Measurements from ENCODE around the gene ZNF14.
A peak's percentile ranks its signal among the peaks of the same experiment; 100 is the strongest.
"Not testable (repeated sequence)": the region's sequence is repeated elsewhere in the genome, so short reads cannot be mapped to it uniquely, and the experiment has no call there.

ZNF14 gene

DNA sequence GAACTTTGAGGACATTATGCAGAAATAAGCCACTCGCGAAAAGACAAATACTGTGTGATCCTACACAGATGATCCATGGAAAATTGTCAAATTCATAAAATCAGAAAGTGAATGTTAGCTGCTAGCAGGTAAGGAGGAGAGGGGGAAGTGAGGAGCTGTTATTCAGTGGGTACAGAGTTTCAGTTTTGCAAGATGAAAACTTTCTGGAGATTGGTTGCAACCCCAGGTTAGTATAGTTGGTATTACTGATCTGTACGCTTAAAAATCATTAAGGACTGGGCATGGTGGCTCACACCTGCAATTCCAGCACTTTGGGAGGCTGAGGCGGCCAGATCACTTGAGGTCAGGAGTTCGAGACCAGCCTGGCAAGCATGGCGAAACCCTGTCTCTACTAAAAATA lies 46.3 kb downstream of the ZNF14 start:
- DNase-seq: no peak

DNA sequence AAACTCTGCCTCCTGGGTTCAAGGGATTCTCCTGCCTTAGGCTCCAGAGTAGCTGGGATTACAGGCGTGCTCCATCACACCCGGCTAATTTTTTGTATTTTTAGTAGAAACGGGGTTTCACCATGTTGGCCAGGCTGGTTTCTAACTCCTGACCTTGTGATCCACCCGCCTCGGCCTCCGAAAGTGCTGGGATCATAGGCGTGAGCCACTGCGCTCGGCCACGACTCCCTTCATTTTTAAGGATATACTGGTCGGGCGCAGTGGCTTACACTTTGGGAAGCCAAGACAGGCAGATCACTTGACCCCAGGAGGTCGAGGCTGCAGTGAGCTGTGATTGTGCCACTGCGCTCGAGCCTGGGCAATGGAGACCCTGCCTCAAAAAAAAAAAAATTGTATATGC lies 46.8 kb downstream of the ZNF14 start:
- DNase-seq: not testable (repeated sequence)

DNA sequence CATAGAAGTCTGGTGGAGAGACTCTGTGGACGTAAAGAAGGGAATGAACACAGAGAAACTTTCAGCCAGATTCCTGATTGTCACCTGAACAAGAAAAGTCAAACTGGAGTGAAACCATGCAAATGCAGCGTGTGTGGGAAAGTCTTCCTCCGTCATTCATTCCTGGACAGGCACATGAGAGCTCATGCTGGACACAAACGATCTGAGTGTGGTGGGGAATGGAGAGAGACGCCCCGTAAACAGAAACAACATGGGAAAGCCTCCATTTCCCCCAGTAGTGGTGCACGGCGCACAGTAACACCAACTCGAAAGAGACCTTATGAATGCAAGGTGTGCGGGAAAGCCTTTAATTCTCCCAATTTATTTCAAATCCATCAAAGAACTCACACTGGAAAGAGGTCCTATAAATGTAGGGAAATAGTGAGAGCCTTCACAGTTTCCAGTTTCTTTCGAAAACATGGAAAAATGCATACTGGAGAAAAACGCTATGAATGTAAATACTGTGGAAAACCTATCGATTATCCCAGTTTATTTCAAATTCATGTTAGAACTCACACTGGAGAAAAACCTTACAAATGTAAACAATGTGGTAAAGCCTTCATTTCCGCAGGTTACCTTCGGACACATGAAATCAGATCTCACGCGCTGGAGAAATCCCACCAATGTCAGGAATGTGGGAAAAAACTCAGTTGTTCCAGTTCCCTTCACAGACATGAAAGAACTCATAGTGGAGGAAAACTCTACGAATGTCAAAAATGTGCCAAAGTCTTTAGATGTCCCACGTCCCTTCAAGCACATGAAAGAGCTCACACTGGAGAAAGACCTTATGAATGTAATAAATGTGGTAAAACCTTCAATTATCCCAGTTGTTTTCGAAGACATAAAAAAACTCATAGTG lies 53.5 kb downstream of the ZNF14 start:
- peak; percentile 18 for DNase-seq

DNA sequence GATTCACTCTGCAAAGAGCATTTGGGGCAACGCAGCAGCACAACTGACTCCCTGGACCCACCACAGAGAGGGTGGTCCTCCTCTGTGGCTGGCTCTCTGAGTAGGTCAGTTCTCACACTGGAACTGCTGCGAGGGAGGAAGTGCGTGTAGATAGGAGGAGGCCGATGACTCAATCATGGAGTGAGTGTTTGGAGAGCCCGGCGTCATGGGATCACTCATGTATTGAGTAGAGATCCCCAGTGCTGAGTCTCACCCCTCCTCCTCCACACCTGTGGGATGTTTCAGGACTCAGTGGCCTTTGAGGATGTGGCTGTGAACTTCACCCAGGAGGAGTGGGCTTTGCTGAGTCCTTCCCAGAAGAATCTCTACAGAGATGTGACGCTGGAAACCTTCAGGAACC lies 55.3 kb downstream of the ZNF14 start:
- peak; percentile 5 for DNase-seq

DNA sequence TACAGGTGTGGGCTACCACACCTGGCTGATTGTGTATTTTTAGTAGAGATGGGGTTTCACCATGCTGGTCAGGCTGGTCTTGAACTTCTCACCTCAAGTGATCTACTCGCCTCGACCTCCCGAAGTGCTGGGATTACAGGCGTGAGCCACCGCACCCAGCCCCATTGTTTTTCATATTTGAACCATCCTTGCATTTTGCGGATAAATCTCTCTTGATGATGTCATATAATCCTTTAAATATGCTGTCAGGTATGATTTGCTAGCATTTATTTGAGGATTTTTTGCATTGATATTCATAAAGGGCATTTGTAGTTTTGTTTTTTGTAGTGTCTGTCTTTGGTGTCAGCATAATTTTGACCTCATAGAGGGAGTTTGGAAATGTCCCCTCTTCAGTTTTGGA lies 58.6 kb downstream of the ZNF14 start:
- DNase-seq: no peak

DNA sequence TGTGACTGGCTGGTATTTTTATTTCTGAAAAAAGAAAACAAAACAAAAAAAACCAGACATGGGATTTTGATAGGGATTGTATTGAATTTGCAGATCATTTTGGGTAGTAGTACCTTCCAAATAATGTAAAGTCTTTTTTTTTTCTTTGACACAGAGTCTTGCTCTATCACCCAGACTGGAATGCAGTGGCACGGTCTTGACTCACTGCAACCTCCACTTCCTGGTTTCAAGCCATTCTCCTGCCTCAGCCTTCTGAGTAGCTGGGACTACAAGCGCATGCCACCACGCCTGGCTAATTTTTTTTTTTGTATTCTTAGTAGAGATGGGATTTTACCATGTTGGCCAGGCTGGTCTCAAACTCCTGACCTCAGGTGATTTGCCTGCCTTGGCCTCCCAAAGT lies 60.1 kb downstream of the ZNF14 start:
- DNase-seq: peak; percentile 37

DNA sequence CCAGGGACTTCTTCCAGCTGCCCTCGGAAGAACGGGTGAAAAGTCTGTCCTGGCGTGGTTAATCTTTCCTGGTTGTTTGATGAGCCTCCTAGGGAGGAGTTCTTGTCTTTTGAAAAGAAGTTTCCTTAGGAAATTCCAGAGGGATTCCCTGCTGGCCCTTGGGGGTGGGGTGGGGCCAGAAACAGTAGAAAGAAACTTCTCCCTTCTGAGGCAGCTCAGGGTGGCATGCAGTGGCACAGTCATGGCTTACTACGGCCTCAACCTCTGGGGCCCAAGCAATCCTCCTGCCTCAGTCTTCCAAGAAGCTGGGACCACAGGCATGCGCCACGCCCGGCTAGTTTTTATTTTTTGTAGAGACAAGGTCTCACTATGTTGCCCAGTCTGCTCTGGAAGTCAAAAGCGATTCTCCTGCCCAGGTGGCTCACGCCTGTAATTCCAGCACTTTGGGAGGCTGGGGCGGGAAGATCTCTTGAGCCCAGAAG lies 62.8 kb downstream of the ZNF14 start:
- DNase-seq: peak; percentile 44

DNA sequence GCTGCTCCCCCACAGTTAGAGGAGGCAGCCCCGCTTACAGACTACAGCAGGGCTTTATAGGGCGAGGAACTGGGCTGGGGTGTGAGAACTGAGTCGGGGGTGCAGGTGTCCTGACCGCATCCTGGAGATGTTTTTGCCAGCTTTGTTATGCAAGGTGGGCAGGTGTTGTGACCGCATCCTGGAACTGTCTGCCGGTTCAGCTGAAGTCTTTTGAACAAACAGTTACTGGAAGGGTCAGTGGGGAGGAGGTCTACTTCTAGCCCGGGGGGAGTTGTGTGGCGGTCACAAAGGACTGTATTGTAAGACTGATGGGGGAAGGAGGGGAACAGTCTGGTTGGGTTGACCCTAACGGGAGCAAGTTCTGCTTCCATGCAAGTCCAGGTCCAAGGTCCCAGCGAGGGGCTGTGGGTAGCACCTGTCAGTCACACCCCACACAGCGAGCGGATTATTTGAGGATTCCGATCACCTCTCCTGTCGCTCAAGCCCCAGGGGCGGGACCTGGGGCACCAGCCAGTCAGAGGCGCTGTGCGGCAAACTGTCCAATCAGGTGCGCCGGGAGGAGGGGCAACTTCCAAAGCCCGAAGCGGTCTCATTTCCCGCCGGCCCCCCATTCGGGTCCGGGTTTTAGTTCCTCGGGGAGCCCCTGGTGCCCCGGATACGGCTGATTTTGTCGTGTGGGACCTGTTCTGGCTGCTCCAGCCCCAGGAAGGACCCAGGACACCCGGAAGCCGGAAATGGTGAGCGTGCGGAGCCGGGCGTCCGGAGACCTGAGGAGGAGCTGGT lies 64.5 kb downstream of the ZNF14 start, which contains the start of gene ZNF101:
Gene ZNF101, plus strand, starts transcription at position 610 of the 783 bp plus-strand sequence. Its CDS starts 125 bp downstream, at position 735.
- peak; percentile 96 for DNase-seq

DNA sequence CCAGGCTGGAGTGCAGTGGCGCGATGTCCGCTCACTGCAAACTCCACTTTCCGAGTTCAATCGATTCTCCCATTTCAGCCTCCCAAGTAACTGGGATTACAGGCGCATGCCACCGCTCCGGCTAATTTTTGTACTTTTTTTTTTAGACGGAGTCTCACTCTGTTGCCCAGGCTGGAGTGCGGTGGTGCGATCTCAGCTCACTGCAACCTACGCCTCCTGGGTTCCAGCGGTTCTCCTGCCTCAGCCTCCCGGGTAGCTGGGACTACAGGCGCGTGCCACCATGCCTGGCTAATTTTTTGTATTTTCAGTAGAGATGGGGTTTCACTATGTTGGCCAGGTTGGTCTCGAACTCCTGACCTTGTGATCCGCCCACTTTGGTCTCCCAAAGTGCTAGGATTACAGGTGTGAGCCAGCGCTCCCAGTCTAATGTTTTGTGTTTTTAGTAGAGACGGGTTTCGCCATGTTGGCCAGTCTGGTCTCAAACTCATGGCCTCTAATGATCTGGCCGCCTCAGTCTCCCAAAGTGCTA lies 67.4 kb downstream of the ZNF14 start:
- DNase-seq: peak; percentile 6

DNA sequence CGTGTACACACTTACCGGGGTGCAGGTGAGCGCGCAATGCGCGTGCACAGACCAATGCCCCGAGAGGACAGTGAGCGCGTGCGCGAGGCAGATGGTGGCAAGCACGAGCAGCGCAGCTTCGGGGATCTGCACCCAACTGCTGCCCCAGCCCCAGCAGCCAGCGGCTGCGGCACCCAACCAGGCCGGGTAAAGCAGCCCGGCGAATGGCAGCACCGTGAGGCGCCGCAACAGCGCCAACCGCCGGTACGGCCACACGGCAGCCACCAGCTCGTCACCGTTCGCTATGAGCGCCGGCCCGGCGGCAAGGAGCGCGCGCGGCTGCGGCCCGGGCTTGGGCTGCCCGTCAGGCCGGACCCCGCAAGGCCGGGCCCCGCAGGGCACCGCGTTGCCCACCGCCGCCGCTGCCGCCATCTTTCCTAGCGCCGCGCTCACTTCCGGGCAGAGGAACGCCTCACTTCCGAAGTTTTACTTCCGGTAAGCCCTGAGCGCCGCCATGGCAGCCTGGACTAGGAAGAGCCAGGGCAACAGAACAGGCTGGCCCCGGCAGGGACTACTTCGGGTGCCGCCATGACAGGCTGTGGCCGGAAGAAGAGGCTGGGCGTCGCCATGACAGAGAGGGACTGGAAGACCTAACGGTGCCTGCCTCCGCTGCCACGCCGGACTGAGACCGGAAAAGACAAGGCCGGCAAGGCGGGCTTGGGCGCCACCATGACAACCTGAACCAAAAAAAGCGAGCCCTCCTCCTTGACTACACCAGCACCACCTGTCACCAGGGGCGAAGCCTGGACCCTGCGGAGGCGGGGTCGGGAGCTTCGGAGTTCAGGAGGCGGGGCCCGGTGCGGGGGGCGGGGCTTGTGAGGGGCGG lies 69.4 kb downstream of the ZNF14 start, which contains the start of gene ATP13A1:
Gene ATP13A1, minus strand, starts transcription at position 421 of the 865 bp plus-strand sequence. Its CDS starts 10 bp downstream, at position 411.
- peak; percentile 98 for DNase-seq

DNA sequence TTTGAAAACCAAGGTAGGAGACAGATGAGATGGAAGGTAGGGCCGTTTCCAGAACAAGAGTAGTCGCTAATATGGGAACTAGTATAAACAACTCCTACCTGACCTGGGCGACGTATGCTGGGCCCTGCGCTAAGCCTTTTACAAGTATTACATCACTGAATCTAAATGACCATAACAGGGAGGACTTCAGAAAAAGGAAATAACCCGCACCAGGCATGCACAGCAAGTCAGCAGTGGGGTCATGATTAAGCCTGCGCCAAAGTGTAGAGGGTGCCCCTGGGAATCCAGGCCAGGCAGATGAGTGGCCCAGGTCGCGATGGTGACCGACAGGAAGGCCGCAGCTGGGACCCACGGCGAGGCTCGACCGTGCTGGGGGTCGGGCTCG lies 70.0 kb downstream of the ZNF14 start:
- peak; percentile 59 for DNase-seq

DNA sequence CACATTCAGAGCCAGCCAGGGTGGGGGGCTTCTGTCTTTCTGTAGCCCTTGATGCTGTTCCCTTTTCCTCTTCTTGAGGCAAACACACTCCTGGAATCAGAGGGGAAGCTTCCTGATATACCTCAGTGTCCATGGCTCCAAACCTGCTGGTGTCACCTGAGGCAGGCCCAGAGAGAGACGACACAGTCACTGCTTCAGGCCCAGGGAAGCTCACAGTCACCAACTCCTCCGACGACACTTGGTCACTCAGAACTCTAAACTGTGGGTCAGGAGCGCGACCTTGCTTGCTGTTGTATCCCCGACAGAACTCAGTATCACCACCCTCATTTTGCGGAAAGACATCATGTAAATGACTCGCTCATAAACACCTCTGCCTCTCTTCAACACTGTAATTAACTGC lies 70.6 kb downstream of the ZNF14 start:
- DNase-seq: no peak

DNA sequence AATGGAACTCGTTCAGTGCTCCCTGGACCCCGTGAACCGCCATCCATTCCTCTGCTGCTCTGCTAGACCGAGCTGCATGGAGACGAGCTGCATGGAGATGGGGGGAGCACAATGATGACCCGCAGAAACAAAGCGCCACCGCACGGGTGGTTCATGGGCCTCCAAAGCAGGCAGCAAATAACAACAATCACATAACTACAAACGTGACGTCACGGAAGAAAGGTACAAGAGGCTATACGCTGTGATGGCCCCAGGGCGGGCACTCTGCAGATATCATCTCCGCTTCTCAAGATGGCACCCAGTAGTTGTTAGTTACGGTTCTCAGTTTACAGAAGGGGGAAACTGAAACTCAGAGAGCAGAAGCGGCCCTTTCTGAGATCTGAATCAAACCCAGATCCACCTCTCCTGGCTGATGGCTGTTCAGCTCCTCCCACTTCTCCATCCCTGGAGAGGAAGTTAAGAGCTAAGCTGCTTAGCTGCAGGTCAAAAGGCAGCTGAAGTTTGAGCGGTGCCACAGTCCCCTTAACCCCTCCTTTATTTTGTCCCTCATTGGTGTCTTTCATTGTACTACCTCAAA lies 71.1 kb downstream of the ZNF14 start:
- peak; percentile 41 for DNase-seq

DNA sequence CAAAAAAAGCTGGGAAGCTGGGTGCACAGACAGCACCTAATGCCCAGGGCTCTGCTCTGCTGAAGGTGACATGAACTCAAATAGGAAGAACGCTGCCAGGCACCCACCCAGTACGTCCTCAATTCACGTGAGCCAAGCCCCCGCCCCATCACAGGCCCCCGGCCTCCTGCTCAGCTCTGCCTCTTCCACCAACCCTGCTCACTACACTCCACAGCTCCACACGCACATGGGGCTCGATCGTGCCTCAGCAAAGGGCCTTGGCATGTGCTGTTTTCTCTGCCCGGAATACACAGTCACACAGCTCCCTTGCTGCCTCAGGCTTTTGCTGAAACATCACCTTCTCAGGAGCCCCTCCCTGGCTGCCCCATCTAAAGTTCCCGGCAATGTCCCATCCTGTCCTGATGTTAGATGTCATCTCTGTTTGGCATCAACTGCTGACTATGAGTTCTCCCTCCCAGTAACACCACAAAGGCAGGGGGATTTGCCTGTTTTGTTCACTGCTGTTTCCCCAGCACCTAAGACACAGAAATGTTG lies 71.7 kb downstream of the ZNF14 start:
- DNase-seq: peak; percentile 48
